ENCODE data around the gene OAS2. TPM values are rescaled to one million over a fixed set of nuclear protein-coding genes. Genes with fewer than 3 reads are reported as not detected.
A peak's percentile ranks its signal among the peaks of the same experiment; 100 is the strongest.

OAS2 gene
- total RNA-seq, 1 donor from 2014 or later: 94.2 TPM

DNA sequence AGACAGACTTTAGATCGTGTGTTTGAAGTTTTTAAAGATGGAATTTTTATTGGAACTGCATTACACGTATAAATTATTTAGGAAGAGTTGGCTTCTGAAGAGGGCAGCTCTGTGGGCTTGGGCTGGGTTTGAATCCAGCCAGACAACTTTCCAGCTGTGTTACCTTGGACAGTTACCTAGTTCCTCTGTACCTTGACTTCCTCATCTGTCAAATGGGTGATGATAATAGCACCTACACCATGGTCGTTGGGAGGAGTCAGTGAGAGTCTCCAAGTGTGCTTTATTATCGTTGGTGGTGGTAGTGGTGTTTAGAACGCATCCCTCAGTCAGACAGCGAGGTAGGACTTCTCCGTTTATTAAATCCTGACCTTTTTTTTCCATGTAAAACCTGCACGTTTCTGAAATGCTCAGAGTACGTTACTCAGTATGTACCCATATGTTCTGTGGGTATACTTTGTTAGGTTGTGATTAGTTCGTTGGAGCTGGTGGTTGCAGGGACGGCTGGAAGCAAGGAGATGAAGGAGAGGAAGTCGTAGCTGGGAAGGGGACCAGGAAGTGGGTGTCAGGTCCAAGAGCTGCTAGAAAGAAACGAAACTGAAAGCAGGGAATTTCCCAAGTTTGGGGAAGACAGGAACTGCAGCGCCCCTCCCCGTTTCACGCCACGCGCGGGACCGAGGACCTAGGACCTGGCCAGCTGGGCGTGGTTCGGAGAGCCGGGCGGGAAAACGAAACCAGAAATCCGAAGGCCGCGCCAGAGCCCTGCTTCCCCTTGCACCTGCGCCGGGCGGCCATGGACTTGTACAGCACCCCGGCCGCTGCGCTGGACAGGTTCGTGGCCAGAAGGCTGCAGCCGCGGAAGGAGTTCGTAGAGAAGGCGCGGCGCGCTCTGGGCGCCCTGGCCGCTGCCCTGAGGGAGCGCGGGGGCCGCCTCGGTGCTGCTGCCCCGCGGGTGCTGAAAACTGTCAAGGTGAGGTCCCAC is 40.3 kb upstream of the OAS2 start, which contains the start of gene OAS3:
Gene OAS3, plus strand, starts transcription at position 734 of the 979 bp plus-strand sequence. Its CDS starts 57 bp downstream, at position 791.
- H3K4me3 Mint-ChIP-seq (ENCODE audit: unreplicated experiment): peak within 1 kb of the TSS; percentile 87
- no peaks in the 10 kb centered on the region for H3K79me2 ChIP-seq (ENCODE audit: insufficient read depth, low read length)
- no peaks in the 10 kb centered on the region for H3K9me3 Mint-ChIP-seq (ENCODE audit: unreplicated experiment)
- no peak within 1 kb of the TSS for H3K27ac ChIP-seq (ENCODE audit: low read depth, low read length)
- TF ChIP-seq, protein P1, sequence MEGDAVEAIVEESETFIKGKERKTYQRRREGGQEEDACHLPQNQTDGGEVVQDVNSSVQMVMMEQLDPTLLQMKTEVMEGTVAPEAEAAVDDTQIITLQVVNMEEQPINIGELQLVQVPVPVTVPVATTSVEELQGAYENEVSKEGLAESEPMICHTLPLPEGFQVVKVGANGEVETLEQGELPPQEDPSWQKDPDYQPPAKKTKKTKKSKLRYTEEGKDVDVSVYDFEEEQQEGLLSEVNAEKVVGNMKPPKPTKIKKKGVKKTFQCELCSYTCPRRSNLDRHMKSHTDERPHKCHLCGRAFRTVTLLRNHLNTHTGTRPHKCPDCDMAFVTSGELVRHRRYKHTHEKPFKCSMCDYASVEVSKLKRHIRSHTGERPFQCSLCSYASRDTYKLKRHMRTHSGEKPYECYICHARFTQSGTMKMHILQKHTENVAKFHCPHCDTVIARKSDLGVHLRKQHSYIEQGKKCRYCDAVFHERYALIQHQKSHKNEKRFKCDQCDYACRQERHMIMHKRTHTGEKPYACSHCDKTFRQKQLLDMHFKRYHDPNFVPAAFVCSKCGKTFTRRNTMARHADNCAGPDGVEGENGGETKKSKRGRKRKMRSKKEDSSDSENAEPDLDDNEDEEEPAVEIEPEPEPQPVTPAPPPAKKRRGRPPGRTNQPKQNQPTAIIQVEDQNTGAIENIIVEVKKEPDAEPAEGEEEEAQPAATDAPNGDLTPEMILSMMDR (IDR thresholded peaks at IDR 0.05; ENCODE audit: insufficient read depth, low read depth, low read length): no peak
- no peak for TF ChIP-seq EZH2 (IDR thresholded peaks at IDR 0.05; ENCODE audit: insufficient read depth, low read length)
- no peaks in the 10 kb centered on the region for H3K36me3 ChIP-seq (ENCODE audit: insufficient read depth, low read length)
- H3K36me3 Mint-ChIP-seq (ENCODE audit: low read depth, unreplicated experiment): no peaks in the 10 kb centered on the region
- FAIRE-seq (no peak), DNase-seq (ENCODE audit: low read depth) (peak; percentile 52)
- no peaks in the 10 kb centered on the region for H3K9me3 ChIP-seq (ENCODE audit: insufficient read depth, low read depth, low read length)
- no peaks in the 10 kb centered on the region for H4K20me1 ChIP-seq (ENCODE audit: insufficient read depth, low read length)
- H2AFZ ChIP-seq (ENCODE audit: low read depth, low read length): peak within 1 kb of the TSS; percentile 66
- peak within 1 kb of the TSS; percentile 65 for H3K4me3 ChIP-seq (ENCODE audit: insufficient read depth, low read depth, low read length)
- peaks cover 7% of the 10 kb centered on the region for H3K4me1 ChIP-seq (ENCODE audit: insufficient read depth, low read length)
- H3K27me3 Mint-ChIP-seq (ENCODE audit: low read depth, unreplicated experiment): peaks cover 17% of the 10 kb centered on the region
- peaks cover 7% of the 10 kb centered on the region for H3K4me1 Mint-ChIP-seq (ENCODE audit: low read depth, unreplicated experiment)
- peak within 1 kb of the TSS; percentile 77 for H3K9ac ChIP-seq (ENCODE audit: low read length)
- no peaks in the 10 kb centered on the region for H3K27me3 ChIP-seq (ENCODE audit: insufficient read depth, low read length)
- peak within 1 kb of the TSS; percentile 81 for H3K27ac Mint-ChIP-seq (ENCODE audit: unreplicated experiment)
- H3K4me2 ChIP-seq (ENCODE audit: low read length): peak within 1 kb of the TSS; percentile 92

DNA sequence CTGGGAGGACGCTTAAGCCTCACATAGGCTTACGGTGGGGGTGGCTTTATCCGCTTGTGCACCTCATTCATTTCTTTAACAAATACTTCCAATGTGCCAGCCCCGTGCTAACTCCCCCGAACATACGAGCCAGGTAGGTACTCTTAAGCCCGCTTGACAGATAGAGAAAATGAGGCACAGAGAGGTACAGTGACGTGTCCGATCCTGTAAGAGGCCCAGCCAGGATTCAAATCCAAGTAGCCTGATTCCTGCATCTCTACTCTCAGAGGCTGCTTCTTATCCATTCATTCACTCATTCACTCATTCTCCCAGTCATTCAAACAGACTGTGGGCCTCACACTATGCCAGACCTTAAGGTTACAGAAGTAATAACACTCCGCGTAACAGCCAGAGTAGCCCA is 39.6 kb upstream of the OAS2 start:
- DNase-seq (ENCODE audit: low read depth) (no peak), FAIRE-seq (no peak)
- H3K4me1 ChIP-seq (ENCODE audit: insufficient read depth, low read length): peaks cover 7% of the 10 kb centered on the region
- peak overlapping the region; percentile 77 for H3K9ac ChIP-seq (ENCODE audit: low read length)
- peak overlapping the region; percentile 66 for H2AFZ ChIP-seq (ENCODE audit: low read depth, low read length)
- H3K36me3 ChIP-seq (ENCODE audit: insufficient read depth, low read length): no peaks in the 10 kb centered on the region
- TF ChIP-seq EZH2 (IDR thresholded peaks at IDR 0.05; ENCODE audit: insufficient read depth, low read length): no peak
- TF ChIP-seq, protein P1 (IDR thresholded peaks at IDR 0.05; ENCODE audit: insufficient read depth, low read depth, low read length): no peak
- Mint-ChIP-seq H3K4me3 (ENCODE audit: unreplicated experiment) (peak overlapping the region; percentile 87), H3K27me3 (ENCODE audit: low read depth, unreplicated experiment) (peaks cover 15% of the 10 kb centered on the region), H3K4me1 (ENCODE audit: low read depth, unreplicated experiment) (peaks cover 7% of the 10 kb centered on the region), H3K27ac (ENCODE audit: unreplicated experiment) (peak overlapping the region; percentile 81), H3K36me3 (ENCODE audit: low read depth, unreplicated experiment) (no peaks in the 10 kb centered on the region), H3K9me3 (ENCODE audit: unreplicated experiment) (no peaks in the 10 kb centered on the region)
- peak overlapping the region; percentile 65 for H3K4me3 ChIP-seq (ENCODE audit: insufficient read depth, low read depth, low read length)
- no peaks in the 10 kb centered on the region for H4K20me1 ChIP-seq (ENCODE audit: insufficient read depth, low read length)
- no peaks in the 10 kb centered on the region for H3K9me3 ChIP-seq (ENCODE audit: insufficient read depth, low read depth, low read length)
- H3K27ac ChIP-seq (ENCODE audit: low read depth, low read length): no peak overlapping the region
- H3K4me2 ChIP-seq (ENCODE audit: low read length): peak overlapping the region; percentile 92
- no peaks in the 10 kb centered on the region for H3K27me3 ChIP-seq (ENCODE audit: insufficient read depth, low read length)
- no peaks in the 10 kb centered on the region for H3K79me2 ChIP-seq (ENCODE audit: insufficient read depth, low read length)
